Astrocyte (in vitro differentiated cells and primary cell): Measurements from ENCODE around the gene ULK1.

Experiments
- CTCF ChIP-seq: IDR thresholded peaks from 2 replicates; pipeline ENCODE4 v1.5.1; 2011; ENCODE audit warnings: low read depth, mild to moderate bottlenecking, inconsistent platforms, low read length, moderate library complexity; ENCODE audit not compliant: insufficient read depth
- EZH2 ChIP-seq: IDR thresholded peaks from 2 replicates; pipeline ENCODE4 v1.6.1; 2012; ENCODE audit warnings: mild to moderate bottlenecking, low read length, inconsistent platforms; ENCODE audit not compliant: insufficient read depth

- TF ChIP-seq CTCF (no peak), EZH2 (no peak)
These were observed 36.2 kb upstream of the ULK1 start for GRCh38 chr12:131857908-131858850.
